ENCODE results near the gene HTR2A. TPM values are rescaled to one million over a fixed set of nuclear protein-coding genes. Genes with fewer than 3 reads are reported as not detected.
A peak's percentile ranks its signal among the peaks of the same experiment; 100 is the strongest.

The HTR2A gene
- polyA plus RNA-seq, 1 donor from 2014 or later, result 0.20 TPM

- Histone ChIP-seq H3K9ac (ENCODE audit: low read length) (peak overlapping the region; percentile 22), H3K27ac (ENCODE audit: low read length) (peak overlapping the region; percentile 81), H2AFZ (ENCODE audit: low read depth, low read length) (peak overlapping the region; percentile 37), H3K36me3 (ENCODE audit: insufficient read depth, low read length) (no peaks in the 10 kb centered on the region), H3K9me3 (ENCODE audit: low read length) (no peaks in the 10 kb centered on the region), H3K9me2 (ENCODE audit: insufficient read depth, low read length) (no peaks in the 10 kb centered on the region), H3K4me3 (ENCODE audit: low read length) (peak overlapping the region; percentile 32), H3K79me2 (replicated peaks; ENCODE audit: insufficient read depth, low read length) (no peaks in the 10 kb centered on the region), H3K4me2 (ENCODE audit: low read length) (no peak overlapping the region), H3K27me3 (ENCODE audit: insufficient read depth, low read depth, low read length) (no peaks in the 10 kb centered on the region), H3F3A (ENCODE audit: insufficient read depth, low read length, poor library complexity, severe bottlenecking) (no peaks in the 10 kb centered on the region), H4K20me1 (ENCODE audit: insufficient read depth) (no peaks in the 10 kb centered on the region)
- TF ChIP-seq SMC3 (conservative IDR thresholded peaks at IDR 0.05; ENCODE audit: poor library complexity) (peak; percentile 23), TAF1 (IDR thresholded peaks at IDR 0.05; ENCODE audit: low read depth) (no peak), RAD21 (conservative IDR thresholded peaks at IDR 0.05) (peak; percentile 24), EP300 (conservative IDR thresholded peaks at IDR 0.05; ENCODE audit: poor library complexity, severe bottlenecking) (peak; percentile 62), POLR2AphosphoS5 (IDR thresholded peaks at IDR 0.05) (peak; percentile 39)
- TF ChIP-seq, protein P1, sequence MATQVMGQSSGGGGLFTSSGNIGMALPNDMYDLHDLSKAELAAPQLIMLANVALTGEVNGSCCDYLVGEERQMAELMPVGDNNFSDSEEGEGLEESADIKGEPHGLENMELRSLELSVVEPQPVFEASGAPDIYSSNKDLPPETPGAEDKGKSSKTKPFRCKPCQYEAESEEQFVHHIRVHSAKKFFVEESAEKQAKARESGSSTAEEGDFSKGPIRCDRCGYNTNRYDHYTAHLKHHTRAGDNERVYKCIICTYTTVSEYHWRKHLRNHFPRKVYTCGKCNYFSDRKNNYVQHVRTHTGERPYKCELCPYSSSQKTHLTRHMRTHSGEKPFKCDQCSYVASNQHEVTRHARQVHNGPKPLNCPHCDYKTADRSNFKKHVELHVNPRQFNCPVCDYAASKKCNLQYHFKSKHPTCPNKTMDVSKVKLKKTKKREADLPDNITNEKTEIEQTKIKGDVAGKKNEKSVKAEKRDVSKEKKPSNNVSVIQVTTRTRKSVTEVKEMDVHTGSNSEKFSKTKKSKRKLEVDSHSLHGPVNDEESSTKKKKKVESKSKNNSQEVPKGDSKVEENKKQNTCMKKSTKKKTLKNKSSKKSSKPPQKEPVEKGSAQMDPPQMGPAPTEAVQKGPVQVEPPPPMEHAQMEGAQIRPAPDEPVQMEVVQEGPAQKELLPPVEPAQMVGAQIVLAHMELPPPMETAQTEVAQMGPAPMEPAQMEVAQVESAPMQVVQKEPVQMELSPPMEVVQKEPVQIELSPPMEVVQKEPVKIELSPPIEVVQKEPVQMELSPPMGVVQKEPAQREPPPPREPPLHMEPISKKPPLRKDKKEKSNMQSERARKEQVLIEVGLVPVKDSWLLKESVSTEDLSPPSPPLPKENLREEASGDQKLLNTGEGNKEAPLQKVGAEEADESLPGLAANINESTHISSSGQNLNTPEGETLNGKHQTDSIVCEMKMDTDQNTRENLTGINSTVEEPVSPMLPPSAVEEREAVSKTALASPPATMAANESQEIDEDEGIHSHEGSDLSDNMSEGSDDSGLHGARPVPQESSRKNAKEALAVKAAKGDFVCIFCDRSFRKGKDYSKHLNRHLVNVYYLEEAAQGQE (IDR thresholded peaks at IDR 0.05; ENCODE audit: borderline replicate concordance), result peak; percentile 40
- TF ChIP-seq, protein P2, sequence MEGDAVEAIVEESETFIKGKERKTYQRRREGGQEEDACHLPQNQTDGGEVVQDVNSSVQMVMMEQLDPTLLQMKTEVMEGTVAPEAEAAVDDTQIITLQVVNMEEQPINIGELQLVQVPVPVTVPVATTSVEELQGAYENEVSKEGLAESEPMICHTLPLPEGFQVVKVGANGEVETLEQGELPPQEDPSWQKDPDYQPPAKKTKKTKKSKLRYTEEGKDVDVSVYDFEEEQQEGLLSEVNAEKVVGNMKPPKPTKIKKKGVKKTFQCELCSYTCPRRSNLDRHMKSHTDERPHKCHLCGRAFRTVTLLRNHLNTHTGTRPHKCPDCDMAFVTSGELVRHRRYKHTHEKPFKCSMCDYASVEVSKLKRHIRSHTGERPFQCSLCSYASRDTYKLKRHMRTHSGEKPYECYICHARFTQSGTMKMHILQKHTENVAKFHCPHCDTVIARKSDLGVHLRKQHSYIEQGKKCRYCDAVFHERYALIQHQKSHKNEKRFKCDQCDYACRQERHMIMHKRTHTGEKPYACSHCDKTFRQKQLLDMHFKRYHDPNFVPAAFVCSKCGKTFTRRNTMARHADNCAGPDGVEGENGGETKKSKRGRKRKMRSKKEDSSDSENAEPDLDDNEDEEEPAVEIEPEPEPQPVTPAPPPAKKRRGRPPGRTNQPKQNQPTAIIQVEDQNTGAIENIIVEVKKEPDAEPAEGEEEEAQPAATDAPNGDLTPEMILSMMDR (IDR thresholded peaks at IDR 0.05; ENCODE audit: poor library complexity, severe bottlenecking), result no peak
Measured at GRCh38 chr13:46834657-46835056, 62.2 kb downstream of the HTR2A start.

- Histone ChIP-seq H3K9ac (ENCODE audit: low read length) (no peak overlapping the region), H3K36me3 (ENCODE audit: insufficient read depth, low read length) (no peaks in the 10 kb centered on the region), H3K27me3 (ENCODE audit: insufficient read depth, low read depth, low read length) (no peaks in the 10 kb centered on the region), H3K9me3 (ENCODE audit: low read length) (no peaks in the 10 kb centered on the region), H3K4me2 (ENCODE audit: low read length) (no peak overlapping the region), H3K4me3 (ENCODE audit: low read length) (no peak overlapping the region), H3F3A (ENCODE audit: insufficient read depth, low read length, poor library complexity, severe bottlenecking) (no peaks in the 10 kb centered on the region), H3K27ac (ENCODE audit: low read length) (no peak overlapping the region), H3K79me2 (replicated peaks; ENCODE audit: insufficient read depth, low read length) (no peaks in the 10 kb centered on the region), H2AFZ (ENCODE audit: low read depth, low read length) (no peak overlapping the region), H3K9me2 (ENCODE audit: insufficient read depth, low read length) (no peaks in the 10 kb centered on the region), H4K20me1 (ENCODE audit: insufficient read depth) (no peaks in the 10 kb centered on the region)
- TF ChIP-seq, protein P2 (IDR thresholded peaks at IDR 0.05; ENCODE audit: poor library complexity, severe bottlenecking), result peak; percentile 96
- TF ChIP-seq SMC3 (conservative IDR thresholded peaks at IDR 0.05; ENCODE audit: poor library complexity) (peak; percentile 92), RAD21 (conservative IDR thresholded peaks at IDR 0.05) (peak; percentile 98), TAF1 (IDR thresholded peaks at IDR 0.05; ENCODE audit: low read depth) (no peak)
Measured at GRCh38 chr13:46831588-46832194, 65.2 kb downstream of the HTR2A start.
